SK-N-SH treated with all-trans-retinoic acid at 6 μM for 48 hours (cell line): ENCODE measurements around the gene TMEM11.

ENCODE experiments used
- ATAC-seq: fragments of 200-7000 bp; cut with Tn5 transposase; 3 replicates; pipeline ENCODE4 v1.9.1; 2020; ENCODE audit warnings: mild to moderate bottlenecking, moderate library complexity
- ARNTL ChIP-seq: fragments of 450-650 bp; formaldehyde crosslinking; IDR thresholded peaks from 2 replicates; pipeline ENCODE4 v1.5.0; 2020; ENCODE audit warnings: low read depth, mild to moderate bottlenecking, moderate library complexity, borderline replicate concordance
- BACH2 ChIP-seq: fragments of 250-450 bp; sonication (Bioruptor Pico); IDR thresholded peaks from 2 replicates; pipeline ENCODE4 v1.9.0; 2021; ENCODE audit warnings: mild to moderate bottlenecking, borderline replicate concordance
- CREB5 ChIP-seq: fragments of 250-450 bp; sonication (Bioruptor Pico); IDR thresholded peaks from 2 replicates; pipeline ENCODE4 v1.5.1; 2020; ENCODE audit warnings: low read depth, mild to moderate bottlenecking, moderate library complexity
- CSDC2 ChIP-seq: fragments of 250-450 bp; sonication (Bioruptor Pico); IDR thresholded peaks from 2 replicates; pipeline ENCODE4 v1.5.0; 2020; ENCODE audit warnings: mild to moderate bottlenecking, moderate library complexity
- ESRRG ChIP-seq: fragments of 250-450 bp; sonication (Bioruptor Pico); IDR thresholded peaks from 2 replicates; pipeline ENCODE4 v1.6.1; 2021; ENCODE audit warnings: mild to moderate bottlenecking
- GLIS3 ChIP-seq: fragments of 250-450 bp; sonication (Bioruptor Pico); IDR thresholded peaks from 2 replicates; pipeline ENCODE4 v1.5.0; 2020; ENCODE audit warnings: mild to moderate bottlenecking, moderate library complexity
- ISL1 ChIP-seq: fragments of 250-450 bp; sonication (Bioruptor Pico); IDR thresholded peaks from 2 replicates; pipeline ENCODE4 v2.1.2; 2022; ENCODE audit warnings: mild to moderate bottlenecking, moderate library complexity
- OSR1 ChIP-seq: fragments of 250-450 bp; sonication (Bioruptor Pico); IDR thresholded peaks from 2 replicates; pipeline ENCODE4 v1.8.0; 2022; ENCODE audit warnings: moderate library complexity, mild to moderate bottlenecking, inconsistent platforms
- POU6F1 ChIP-seq: fragments of 250-450 bp; sonication (Bioruptor Pico); IDR thresholded peaks from 2 replicates; pipeline ENCODE4 v1.8.0; 2021; ENCODE audit warnings: low read depth, mild to moderate bottlenecking, moderate library complexity, borderline replicate concordance
- PPARA ChIP-seq: fragments of 250-450 bp; sonication (Bioruptor Pico); IDR thresholded peaks from 2 replicates; pipeline ENCODE4 v1.5.0; 2020; ENCODE audit warnings: mild to moderate bottlenecking, borderline replicate concordance
- SNAI2 ChIP-seq: fragments of 250-450 bp; sonication (Bioruptor Pico); IDR thresholded peaks from 2 replicates; pipeline ENCODE4 v1.5.0; 2020; ENCODE audit warnings: mild to moderate bottlenecking, moderate library complexity
- TCF4 ChIP-seq: fragments of 250-450 bp; sonication (Bioruptor Pico); IDR thresholded peaks from 2 replicates; pipeline ENCODE4 v1.8.0; 2021; ENCODE audit warnings: mild to moderate bottlenecking, moderate library complexity, borderline replicate concordance
- TSHZ2 ChIP-seq: fragments of 250-450 bp; sonication (Bioruptor Pico); IDR thresholded peaks from 2 replicates; pipeline ENCODE4 v1.5.0; 2020; ENCODE audit warnings: mild to moderate bottlenecking, moderate library complexity
- ZC3H10 ChIP-seq: fragments of 250-450 bp; sonication (Bioruptor Pico); IDR thresholded peaks from 2 replicates; pipeline ENCODE4 v1.5.1; 2021; ENCODE audit warnings: mild to moderate bottlenecking, moderate library complexity
- ZFP3 ChIP-seq: fragments of 250-450 bp; sonication (Bioruptor Pico); IDR thresholded peaks from 2 replicates; pipeline ENCODE4 v1.5.0; 2020; ENCODE audit warnings: mild to moderate bottlenecking, moderate library complexity
- ZNF565 ChIP-seq: fragments of 450-650 bp; formaldehyde crosslinking; conservative IDR thresholded peaks from 2 replicates; pipeline ENCODE4 v1.5.0; 2020; ENCODE audit warnings: low read depth, mild to moderate bottlenecking, moderate library complexity
- ZNF70 ChIP-seq: fragments of 450-650 bp; formaldehyde crosslinking; IDR thresholded peaks from 2 replicates; pipeline ENCODE4 v1.5.0; 2020; ENCODE audit warnings: mild to moderate bottlenecking, moderate library complexity
- ZNF8 ChIP-seq: fragments of 450-650 bp; formaldehyde crosslinking; IDR thresholded peaks from 2 replicates; pipeline ENCODE4 v1.5.0; 2020; ENCODE audit warnings: mild to moderate bottlenecking, moderate library complexity

The TMEM11 gene

GRCh38 chr17:21248500-21248899, 34.5 kb upstream of the TMEM11 start (continued):
- TF ChIP-seq TSHZ2 (CRISPR knock-in tag) (no peak), GLIS3 (CRISPR knock-in tag) (no peak), POU6F1 (CRISPR knock-in tag) (no peak), ZNF565 (CRISPR knock-in tag) (no peak), ZC3H10 (no peak), ZNF70 (CRISPR knock-in tag) (no peak), ARNTL (CRISPR knock-in tag) (no peak), CREB5 (no peak), ESRRG (CRISPR knock-in tag) (no peak), BACH2 (CRISPR knock-in tag) (no peak), OSR1 (CRISPR knock-in tag) (no peak)

GRCh38 chr17:21247552-21248258, 33.7 kb upstream of the TMEM11 start:
- TF ChIP-seq ZNF565 (CRISPR knock-in tag) (no peak), ZNF8 (CRISPR knock-in tag) (no peak), BACH2 (CRISPR knock-in tag) (no peak), SNAI2 (no peak), POU6F1 (CRISPR knock-in tag) (no peak), ARNTL (CRISPR knock-in tag) (no peak), ZFP3 (CRISPR knock-in tag) (no peak)
- ATAC-seq, result no peak; the same call in 2 of the 3 replicates

GRCh38 chr17:21246698-21247097, 32.7 kb upstream of the TMEM11 start:
- TF ChIP-seq TCF4 (CRISPR knock-in tag), result no peak
- no peak for ATAC-seq

- TF ChIP-seq ZNF565 (CRISPR knock-in tag), result no peak
- no peak for TF ChIP-seq SNAI2
- TF ChIP-seq CSDC2, result no peak
- TF ChIP-seq ZNF70 (CRISPR knock-in tag), result no peak
- no peak for TF ChIP-seq ISL1 (CRISPR knock-in tag)
- no peak for TF ChIP-seq ZNF8 (CRISPR knock-in tag)
- TF ChIP-seq PPARA (CRISPR knock-in tag), result no peak
- no peak for TF ChIP-seq ZFP3 (CRISPR knock-in tag)
- no peak for ATAC-seq
These were observed 31.7 kb upstream of the TMEM11 start for GRCh38 chr17:21245639-21246084.
